Epithelial cell of proximal tubule (primary cell): ENCODE results near the gene IQCE. TPM values are rescaled to one million over a fixed set of nuclear protein-coding genes. Genes with fewer than 3 reads are reported as not detected.

Source experiments
- DNase-seq: peaks from one replicate; pipeline ENCODE4 v3.0.0-alpha.2; 2011; ENCODE audit warnings: low read depth
- H3K4me3 ChIP-seq: 2 replicates; pipeline ENCODE4 v1.5.1; 2011; ENCODE audit warnings: low read depth, mild to moderate bottlenecking, low read length
- total RNA-seq: library from RNA; depleted of rRNA; stranded (reverse); fragments of >200 nt; gene quantifications from 2 replicates; pipeline ENCODE4 v1.2.3, GENCODE V29; 2015
- TF ChIP-seq, protein P1 (sequence below): conservative IDR thresholded peaks from 2 replicates; pipeline ENCODE4 v1.5.1; 2012; ENCODE audit warnings: low read depth, mild to moderate bottlenecking, low read length

IQCE gene
- total RNA-seq, 1 donor from 2014 or later, result 25.0 TPM

DNA sequence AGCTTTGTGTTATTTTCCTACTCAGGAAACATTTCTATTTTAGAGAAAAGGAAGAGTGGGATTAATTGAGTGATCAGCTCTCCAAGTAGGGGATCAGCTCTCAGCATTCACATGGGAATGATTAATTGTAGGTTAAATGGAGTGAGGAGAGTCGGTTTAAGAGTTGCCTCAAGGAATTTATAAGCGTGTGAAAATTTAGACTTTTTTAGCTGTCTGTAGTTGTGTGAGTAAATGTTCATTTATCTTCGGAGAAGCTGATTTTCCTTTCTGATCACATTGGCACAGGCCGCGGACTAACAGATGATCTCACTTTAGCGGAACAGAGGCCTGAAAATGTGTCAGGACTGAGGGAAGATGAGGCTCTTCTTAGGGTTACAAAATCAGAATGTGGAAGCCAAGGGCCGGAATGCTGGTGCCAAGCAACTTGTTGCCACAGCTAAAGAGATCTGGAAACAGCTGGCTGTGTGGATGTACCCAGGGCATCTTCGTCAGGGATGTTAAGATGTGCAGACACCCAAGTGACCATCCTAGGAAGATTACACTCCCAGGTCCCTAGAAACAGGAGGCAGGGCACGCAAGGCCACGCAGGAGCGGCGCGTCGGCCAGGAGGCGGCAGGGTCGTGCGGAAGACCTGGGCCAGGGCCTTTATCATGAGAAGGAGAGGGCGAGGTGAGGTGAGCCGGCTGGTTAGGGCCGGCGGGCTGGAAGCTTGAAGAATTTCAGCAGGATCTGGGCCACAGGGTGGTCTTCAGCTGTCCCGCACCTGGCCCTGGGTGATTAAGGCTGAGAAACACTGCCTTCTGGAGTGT, 37.9 kb downstream of the IQCE start:
- no peak overlapping the region for H3K4me3 ChIP-seq
- TF ChIP-seq, protein P1, sequence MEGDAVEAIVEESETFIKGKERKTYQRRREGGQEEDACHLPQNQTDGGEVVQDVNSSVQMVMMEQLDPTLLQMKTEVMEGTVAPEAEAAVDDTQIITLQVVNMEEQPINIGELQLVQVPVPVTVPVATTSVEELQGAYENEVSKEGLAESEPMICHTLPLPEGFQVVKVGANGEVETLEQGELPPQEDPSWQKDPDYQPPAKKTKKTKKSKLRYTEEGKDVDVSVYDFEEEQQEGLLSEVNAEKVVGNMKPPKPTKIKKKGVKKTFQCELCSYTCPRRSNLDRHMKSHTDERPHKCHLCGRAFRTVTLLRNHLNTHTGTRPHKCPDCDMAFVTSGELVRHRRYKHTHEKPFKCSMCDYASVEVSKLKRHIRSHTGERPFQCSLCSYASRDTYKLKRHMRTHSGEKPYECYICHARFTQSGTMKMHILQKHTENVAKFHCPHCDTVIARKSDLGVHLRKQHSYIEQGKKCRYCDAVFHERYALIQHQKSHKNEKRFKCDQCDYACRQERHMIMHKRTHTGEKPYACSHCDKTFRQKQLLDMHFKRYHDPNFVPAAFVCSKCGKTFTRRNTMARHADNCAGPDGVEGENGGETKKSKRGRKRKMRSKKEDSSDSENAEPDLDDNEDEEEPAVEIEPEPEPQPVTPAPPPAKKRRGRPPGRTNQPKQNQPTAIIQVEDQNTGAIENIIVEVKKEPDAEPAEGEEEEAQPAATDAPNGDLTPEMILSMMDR, result no peak
- DNase-seq, result no peak

DNA sequence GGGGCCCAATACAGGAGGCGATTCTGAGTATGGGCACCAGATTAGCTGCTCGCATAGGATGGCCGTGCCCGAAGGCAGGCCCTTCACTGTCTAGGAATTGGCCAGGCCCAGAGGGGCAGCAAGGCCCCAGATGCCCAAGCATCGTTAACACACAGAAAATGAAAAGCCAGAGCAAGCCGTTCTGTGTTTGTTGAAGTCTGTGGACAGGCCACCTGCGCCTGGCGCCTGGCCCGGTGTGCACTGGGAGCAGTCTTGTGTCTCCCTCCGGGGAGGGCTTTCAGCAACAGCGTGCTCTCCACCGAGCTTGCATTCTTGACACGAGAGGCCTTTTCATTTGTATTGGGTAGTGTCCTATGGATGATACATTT, 38.5 kb downstream of the IQCE start:
- TF ChIP-seq, protein P1, result no peak
- H3K4me3 ChIP-seq, result no peak overlapping the region
- no peak for DNase-seq

DNA sequence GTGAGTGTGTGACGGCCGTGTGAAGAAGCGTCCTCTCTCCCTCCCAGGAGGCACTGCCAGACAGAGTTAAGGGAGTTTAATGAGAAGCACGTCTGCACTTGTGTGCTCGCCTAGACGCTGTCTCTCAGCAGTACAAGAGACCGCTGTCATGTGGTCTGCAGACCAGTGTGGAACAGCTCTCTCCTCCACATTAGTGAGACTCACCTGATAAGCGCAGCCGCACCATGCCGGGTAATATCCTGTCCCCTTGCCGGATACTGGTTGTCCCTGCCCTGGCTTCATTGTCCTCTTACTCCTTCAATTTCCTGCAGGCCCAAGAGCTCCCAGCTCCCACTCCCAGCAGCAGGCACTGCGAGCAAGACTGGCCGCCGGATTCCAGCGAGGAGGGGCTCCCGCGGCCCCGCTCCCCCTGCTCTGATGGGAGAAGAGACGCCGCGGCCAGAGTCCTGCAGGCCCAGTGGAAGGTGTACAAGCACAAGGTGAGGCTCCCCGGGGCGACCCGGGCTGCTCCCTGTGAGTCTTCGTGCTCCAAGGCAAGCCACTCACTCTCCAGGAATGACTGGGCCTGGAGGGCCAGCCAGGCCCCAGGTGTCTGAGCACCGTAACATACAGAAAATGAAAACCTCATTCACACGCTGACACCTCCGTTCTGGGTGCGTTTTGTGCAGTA, 39.5 kb downstream of the IQCE start:
- TF ChIP-seq, protein P1, result no peak
- H3K4me3 ChIP-seq, result no peak overlapping the region
- DNase-seq, result no peak

DNA sequence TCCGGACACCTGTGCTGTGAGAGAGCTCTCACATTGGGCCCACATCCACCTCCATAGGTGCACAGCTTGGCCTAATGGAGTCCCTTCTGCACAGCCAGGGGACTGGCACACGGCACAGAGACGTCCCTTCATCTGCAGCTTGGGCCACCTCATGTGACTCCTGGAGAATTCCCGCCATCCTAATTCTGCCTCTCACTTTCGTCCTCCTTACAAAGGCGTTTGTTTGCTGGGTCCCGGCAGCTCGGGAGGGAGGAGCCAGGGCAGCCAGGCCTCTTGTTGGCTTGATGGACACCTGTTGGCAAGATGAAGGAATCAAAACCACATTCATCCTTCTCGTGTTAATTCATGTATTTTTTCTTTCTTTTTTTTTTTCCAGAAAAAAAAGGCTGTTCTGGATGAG, 42.3 kb downstream of the IQCE start:
- TF ChIP-seq, protein P1, result no peak
- H3K4me3 ChIP-seq, result no peak overlapping the region
- DNase-seq, result no peak

DNA sequence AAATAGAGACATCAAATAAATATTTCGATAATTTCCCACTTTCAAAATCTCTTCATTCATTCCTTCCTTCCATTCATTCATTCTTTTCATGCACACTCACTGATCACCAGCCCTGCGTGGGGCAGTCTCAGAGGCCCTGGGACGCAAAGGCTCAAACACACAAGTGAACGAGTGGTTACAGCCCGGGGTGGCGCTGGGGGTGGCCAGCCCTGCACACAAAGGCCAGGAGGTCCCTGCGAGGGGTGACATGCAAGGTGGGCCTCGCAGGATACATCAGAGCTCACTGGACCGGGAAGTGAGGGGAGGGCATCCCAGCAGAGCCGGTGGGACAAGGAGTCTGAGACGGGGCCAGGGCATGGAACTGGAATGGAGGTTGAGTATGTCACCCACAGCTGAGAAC, 43.1 kb downstream of the IQCE start:
- DNase-seq, result no peak
- TF ChIP-seq, protein P1, result no peak
- no peak overlapping the region for H3K4me3 ChIP-seq

DNA sequence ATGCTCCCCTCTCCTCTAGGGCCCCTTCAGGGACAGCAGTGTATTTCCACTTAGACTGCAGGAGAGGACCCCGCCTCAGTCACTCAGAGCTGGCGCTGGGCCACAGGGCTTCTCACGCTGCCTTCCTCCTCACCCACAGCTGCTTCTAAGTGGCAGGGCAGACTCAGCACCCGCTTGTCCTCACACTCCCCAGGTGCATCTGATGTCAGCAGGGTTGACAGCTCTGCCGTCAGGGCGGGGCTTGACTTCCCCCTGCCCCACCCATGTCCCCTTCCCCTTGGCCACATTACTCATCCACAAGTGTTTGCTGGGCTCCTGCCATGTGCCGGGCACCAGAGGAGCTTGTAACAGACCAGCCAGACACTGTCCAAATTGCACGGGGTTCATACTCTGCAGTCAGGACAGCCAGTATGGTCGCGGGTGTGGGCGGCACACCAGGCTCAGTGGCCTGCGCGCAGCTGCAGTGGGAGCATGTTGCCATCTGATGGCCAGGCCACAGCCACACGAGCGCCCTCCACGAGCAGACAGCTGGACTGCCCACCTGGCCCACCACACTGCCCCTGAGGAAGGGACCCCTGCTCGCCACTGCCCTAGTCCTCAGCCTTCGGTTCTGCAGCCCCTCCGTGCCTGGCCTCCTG, 43.7 kb downstream of the IQCE start:
- TF ChIP-seq, protein P1, result no peak
- DNase-seq, result no peak
- H3K4me3 ChIP-seq, result no peak overlapping the region
